Measurements from ENCODE around the gene STYXL2.

Gene STYXL2

GRCh38 chr1:167093846-167094516 is at the start of gene STYXL2:
TSS of gene STYXL2 (plus strand) at chr1:167094075. CDS start at chr1:167094850, 775 bp downstream.
- no peak for DNase-seq

GRCh38 chr1:167051907-167052306 is 42.0 kb upstream of the STYXL2 start:
- no peak for DNase-seq

GRCh38 chr1:167052389-167052788 is 41.5 kb upstream of the STYXL2 start:
- no peak for DNase-seq

- DNase-seq: no peak
Measured at GRCh38 chr1:167054531-167054930, 39.3 kb upstream of the STYXL2 start.

- no peak for DNase-seq
Measured at GRCh38 chr1:167054946-167055630, 38.8 kb upstream of the STYXL2 start.

GRCh38 chr1:167056529-167057231 is 37.2 kb upstream of the STYXL2 start:
- no peak for DNase-seq

- peak; percentile 28 for DNase-seq
Measured at GRCh38 chr1:167057241-167057688, 36.6 kb upstream of the STYXL2 start.

- peak; percentile 63 for DNase-seq
Measured at GRCh38 chr1:167059045-167059808, 34.6 kb upstream of the STYXL2 start.

GRCh38 chr1:167059809-167060107 is 34.1 kb upstream of the STYXL2 start:
- DNase-seq: no peak

- DNase-seq: no peak
Measured at GRCh38 chr1:167060141-167061072, 33.5 kb upstream of the STYXL2 start.

- DNase-seq: no peak
Measured at GRCh38 chr1:167061073-167061464, 32.8 kb upstream of the STYXL2 start.

- DNase-seq: no peak
Measured at GRCh38 chr1:167064621-167065020, 29.3 kb upstream of the STYXL2 start.

- DNase-seq: no peak
Measured at GRCh38 chr1:167065471-167065870, 28.4 kb upstream of the STYXL2 start.

GRCh38 chr1:167066333-167067122 is 27.3 kb upstream of the STYXL2 start:
- DNase-seq: peak; percentile 58

GRCh38 chr1:167067904-167068303 is 26.0 kb upstream of the STYXL2 start:
- DNase-seq: no peak

GRCh38 chr1:167068761-167069160 is 25.1 kb upstream of the STYXL2 start:
- DNase-seq: no peak

- DNase-seq: no peak
Measured at GRCh38 chr1:167071286-167071685, 22.6 kb upstream of the STYXL2 start.

GRCh38 chr1:167076136-167076710 is 17.7 kb upstream of the STYXL2 start:
- no peak for DNase-seq

- no peak for DNase-seq
Measured at GRCh38 chr1:167077128-167077867, 16.6 kb upstream of the STYXL2 start.

- no peak for DNase-seq
Measured at GRCh38 chr1:167077868-167078210, 16.0 kb upstream of the STYXL2 start.

Measured in EL (cell line).